ENCODE measurements around the gene SUPT20H.

The SUPT20H gene

DNA sequence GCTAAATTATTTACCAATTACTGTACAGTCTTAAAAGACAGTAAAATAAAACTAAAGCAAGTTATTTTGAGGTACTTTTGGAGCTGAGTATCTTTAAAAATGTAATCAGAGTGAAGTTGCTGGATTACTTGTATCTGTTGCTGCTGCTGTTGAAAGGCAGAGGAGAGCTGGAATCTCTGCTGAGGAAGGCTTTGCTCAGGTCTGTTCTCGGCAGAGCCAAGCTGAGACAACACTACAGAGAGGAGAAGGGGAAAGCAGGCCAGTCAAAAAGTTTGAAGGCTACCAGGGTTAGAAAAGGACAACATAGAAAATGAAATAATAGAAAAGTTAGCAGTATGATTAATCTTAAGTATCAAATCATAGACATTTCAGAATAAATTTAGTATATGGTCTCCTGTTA, 49.1 kb downstream of the SUPT20H start:
- no peaks in the 10 kb centered on the region for H3K9me3 Mint-ChIP-seq
- no peak overlapping the region for H3K4me3 Mint-ChIP-seq
- H3K36me3 Mint-ChIP-seq (ENCODE audit: low read depth) = peaks cover 69% of the 10 kb centered on the region
- H3K4me1 Mint-ChIP-seq (ENCODE audit: low read depth) = peaks cover 8% of the 10 kb centered on the region
- H3K27ac Mint-ChIP-seq = no peak overlapping the region
- DNase-seq (ENCODE audit: low spot score) = no peak
- H3K27me3 Mint-ChIP-seq (ENCODE audit: low read depth) = no peaks in the 10 kb centered on the region

- Mint-ChIP-seq H3K9me3 (no peaks in the 10 kb centered on the region), H3K4me1 (ENCODE audit: low read depth) (peaks cover 10% of the 10 kb centered on the region), H3K27me3 (ENCODE audit: low read depth) (no peaks in the 10 kb centered on the region), H3K36me3 (ENCODE audit: low read depth) (peaks cover 69% of the 10 kb centered on the region), H3K4me3 (no peak overlapping the region), H3K27ac (no peak overlapping the region)
- no peak for DNase-seq (ENCODE audit: low spot score)
These were observed 49.8 kb downstream of the SUPT20H start for GRCh38 chr13:37009692-37010091.

DNA sequence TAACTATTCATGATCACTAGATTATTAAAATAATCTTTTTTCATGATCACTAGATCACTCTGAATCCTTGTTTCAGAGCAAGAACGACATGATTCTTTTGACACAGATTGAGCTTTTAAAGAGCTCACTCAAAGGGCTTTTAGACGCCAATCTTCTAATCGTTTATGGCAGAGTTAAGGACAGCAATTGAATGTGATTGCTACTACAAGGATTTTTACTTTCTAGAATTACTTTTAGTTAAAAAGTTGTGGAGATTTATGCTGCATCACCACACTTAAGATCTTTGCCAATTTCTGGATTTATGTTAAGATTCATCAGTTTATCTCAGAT, 57.6 kb downstream of the SUPT20H start:
- no peak for DNase-seq (ENCODE audit: low spot score)
- Mint-ChIP-seq H3K27me3 (ENCODE audit: low read depth) (peaks cover 2% of the 10 kb centered on the region), H3K4me1 (ENCODE audit: low read depth) (peaks cover 26% of the 10 kb centered on the region), H3K36me3 (ENCODE audit: low read depth) (peaks cover 40% of the 10 kb centered on the region), H3K9me3 (no peaks in the 10 kb centered on the region), H3K4me3 (peak overlapping the region; percentile 99), H3K27ac (peak overlapping the region; percentile 100)

- Mint-ChIP-seq H3K9me3 (no peaks in the 10 kb centered on the region), H3K4me3 (peak within 1 kb of the TSS; percentile 99), H3K36me3 (ENCODE audit: low read depth) (peaks cover 28% of the 10 kb centered on the region), H3K27me3 (ENCODE audit: low read depth) (peaks cover 2% of the 10 kb centered on the region), H3K4me1 (ENCODE audit: low read depth) (peaks cover 32% of the 10 kb centered on the region), H3K27ac (peak within 1 kb of the TSS; percentile 100)
- peak; percentile 94 for DNase-seq (ENCODE audit: low spot score)
These were observed 60.3 kb downstream of the SUPT20H start, which contains the start of gene ALG5 for GRCh38 chr13:36999054-36999714. Gene ALG5 (minus strand): TSS chr13:36999340. CDS start chr13:36999300, 40 bp downstream.

DNA sequence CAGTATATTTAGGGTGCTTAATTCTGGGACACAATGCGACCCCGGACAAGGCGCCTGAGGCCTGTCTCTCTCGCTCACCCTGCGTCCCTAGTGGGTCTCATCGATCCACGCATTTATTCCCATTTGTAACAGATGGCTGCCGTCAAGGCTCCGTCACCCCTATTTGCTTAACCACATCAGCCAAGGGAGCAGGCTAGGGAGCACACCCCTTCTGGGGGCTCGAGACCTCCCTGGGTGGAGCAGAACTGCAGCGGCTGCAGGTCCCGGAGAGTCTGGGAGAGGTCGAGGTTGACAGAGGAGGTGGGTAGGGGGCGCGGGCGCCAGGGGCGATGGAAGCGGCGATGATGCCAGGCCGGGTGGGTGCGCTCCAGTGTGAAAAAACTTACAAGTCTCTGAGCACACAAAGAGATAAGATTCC, 60.9 kb downstream of the SUPT20H start:
- Mint-ChIP-seq H3K27me3 (ENCODE audit: low read depth) (peaks cover 2% of the 10 kb centered on the region), H3K27ac (peak overlapping the region; percentile 100), H3K4me1 (ENCODE audit: low read depth) (peaks cover 32% of the 10 kb centered on the region), H3K36me3 (ENCODE audit: low read depth) (peaks cover 29% of the 10 kb centered on the region), H3K4me3 (peak overlapping the region; percentile 99), H3K9me3 (no peaks in the 10 kb centered on the region)
- DNase-seq (ENCODE audit: low spot score) = peak; percentile 11

- Mint-ChIP-seq H3K9me3 (no peaks in the 10 kb centered on the region), H3K4me1 (ENCODE audit: low read depth) (peaks cover 32% of the 10 kb centered on the region), H3K27ac (peak overlapping the region; percentile 100), H3K27me3 (ENCODE audit: low read depth) (peaks cover 2% of the 10 kb centered on the region), H3K36me3 (ENCODE audit: low read depth) (peaks cover 31% of the 10 kb centered on the region), H3K4me3 (peak overlapping the region; percentile 99)
- no peak for DNase-seq (ENCODE audit: low spot score)
These were observed 61.6 kb downstream of the SUPT20H start for GRCh38 chr13:36997716-36998427.

DNA sequence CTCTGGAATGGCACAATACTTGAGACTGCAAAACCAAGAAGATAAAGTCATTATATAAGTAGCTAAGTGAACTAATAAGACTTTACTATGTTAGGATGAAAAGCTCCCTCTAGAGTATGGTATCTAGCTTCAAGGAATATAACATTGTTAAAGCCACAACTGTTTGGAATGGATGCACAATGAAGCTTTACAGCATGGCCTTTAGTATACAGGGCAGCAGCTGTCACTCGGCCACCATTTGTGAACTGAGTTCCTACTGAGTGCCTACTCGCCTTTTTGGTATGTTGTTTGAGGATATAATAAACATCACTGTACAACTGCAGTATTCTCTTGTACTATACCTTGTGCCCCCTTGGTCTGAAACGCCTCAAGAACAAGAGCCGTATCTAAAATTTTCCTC, 67.1 kb downstream of the SUPT20H start:
- H3K4me1 Mint-ChIP-seq (ENCODE audit: low read depth) = peaks cover 13% of the 10 kb centered on the region
- no peak for DNase-seq (ENCODE audit: low spot score)
- no peak overlapping the region for H3K4me3 Mint-ChIP-seq
- no peaks in the 10 kb centered on the region for H3K9me3 Mint-ChIP-seq
- H3K27ac Mint-ChIP-seq = no peak overlapping the region
- H3K27me3 Mint-ChIP-seq (ENCODE audit: low read depth) = no peaks in the 10 kb centered on the region
- peaks cover 58% of the 10 kb centered on the region for H3K36me3 Mint-ChIP-seq (ENCODE audit: low read depth)

GRCh38 chr13:36986462-36987240, 72.8 kb downstream of the SUPT20H start:
- Mint-ChIP-seq H3K27me3 (ENCODE audit: low read depth) (no peaks in the 10 kb centered on the region), H3K36me3 (ENCODE audit: low read depth) (peaks cover 44% of the 10 kb centered on the region), H3K27ac (no peak overlapping the region), H3K9me3 (no peaks in the 10 kb centered on the region), H3K4me3 (no peak overlapping the region), H3K4me1 (ENCODE audit: low read depth) (no peaks in the 10 kb centered on the region)
- DNase-seq (ENCODE audit: low spot score) = no peak

GRCh38 chr13:36981156-36981743, 78.2 kb downstream of the SUPT20H start:
- Mint-ChIP-seq H3K36me3 (ENCODE audit: low read depth) (peaks cover 33% of the 10 kb centered on the region), H3K4me1 (ENCODE audit: low read depth) (peaks cover 5% of the 10 kb centered on the region), H3K9me3 (no peaks in the 10 kb centered on the region), H3K27me3 (ENCODE audit: low read depth) (no peaks in the 10 kb centered on the region), H3K27ac (no peak overlapping the region), H3K4me3 (no peak overlapping the region)
- DNase-seq (ENCODE audit: low spot score) = no peak

GRCh38 chr13:36979361-36980050, 80.0 kb downstream of the SUPT20H start:
- DNase-seq (ENCODE audit: low spot score) = no peak
- Mint-ChIP-seq H3K36me3 (ENCODE audit: low read depth) (peaks cover 40% of the 10 kb centered on the region), H3K9me3 (peaks cover 11% of the 10 kb centered on the region), H3K27ac (no peak overlapping the region), H3K4me1 (ENCODE audit: low read depth) (peaks cover 5% of the 10 kb centered on the region), H3K4me3 (no peak overlapping the region), H3K27me3 (ENCODE audit: low read depth) (no peaks in the 10 kb centered on the region)

DNA sequence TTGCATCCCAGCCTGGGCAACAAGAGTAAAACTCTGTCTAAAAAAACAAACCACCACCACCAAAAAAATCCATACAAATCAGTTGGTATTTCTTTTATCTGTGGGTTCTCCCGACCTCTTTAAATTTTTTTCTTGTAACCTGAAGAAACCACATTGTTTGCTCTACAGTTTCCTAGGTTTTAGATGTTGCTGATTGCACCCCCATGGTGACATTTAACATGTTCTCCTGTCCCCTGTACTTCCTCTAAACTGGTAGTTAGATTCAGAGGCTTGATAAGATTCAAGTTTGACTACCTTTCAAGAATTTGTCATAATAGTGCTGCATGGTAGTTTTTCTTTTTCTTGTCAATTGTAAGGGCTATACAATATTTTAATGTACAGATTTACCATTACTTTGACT, 84.3 kb downstream of the SUPT20H start:
- Mint-ChIP-seq H3K27me3 (ENCODE audit: low read depth) (no peaks in the 10 kb centered on the region), H3K4me1 (ENCODE audit: low read depth) (peaks cover 2% of the 10 kb centered on the region), H3K27ac (no peak overlapping the region), H3K9me3 (peaks cover 15% of the 10 kb centered on the region), H3K36me3 (ENCODE audit: low read depth) (peaks cover 52% of the 10 kb centered on the region), H3K4me3 (no peak overlapping the region)
- no peak for DNase-seq (ENCODE audit: low spot score)

- H3K4me3 Mint-ChIP-seq = no peak overlapping the region
- peaks cover 2% of the 10 kb centered on the region for H3K4me1 Mint-ChIP-seq (ENCODE audit: low read depth)
- no peak overlapping the region for H3K27ac Mint-ChIP-seq
- no peaks in the 10 kb centered on the region for H3K27me3 Mint-ChIP-seq (ENCODE audit: low read depth)
- no peak for DNase-seq (ENCODE audit: low spot score)
- H3K36me3 Mint-ChIP-seq (ENCODE audit: low read depth) = peaks cover 54% of the 10 kb centered on the region
- H3K9me3 Mint-ChIP-seq = peaks cover 15% of the 10 kb centered on the region
These were observed 85.7 kb downstream of the SUPT20H start for GRCh38 chr13:36973621-36974295.

GRCh38 chr13:36973009-36973408, 86.5 kb downstream of the SUPT20H start:
- Mint-ChIP-seq H3K27me3 (ENCODE audit: low read depth) (no peaks in the 10 kb centered on the region), H3K4me3 (no peak overlapping the region), H3K9me3 (peaks cover 15% of the 10 kb centered on the region), H3K27ac (no peak overlapping the region), H3K36me3 (ENCODE audit: low read depth) (peaks cover 59% of the 10 kb centered on the region), H3K4me1 (ENCODE audit: low read depth) (peaks cover 2% of the 10 kb centered on the region)
- no peak for DNase-seq (ENCODE audit: low spot score)

All from T-helper 2 cell treated with Interferon-gamma antibody and Interleukin-4, amounts not matched to agents 5 μg/mL and 100 μg/mL, for 36 hours (primary cell).